Dendritic cell treated with granulocyte-macrophage colony-stimulating factor and Interleukin-4, amounts not matched to agents 40 ng/mL and 50 ng/mL, for 4 days (primary cell): ENCODE results near the gene MMP28.

Experiments
- H3K27ac Mint-ChIP-seq: one replicate; pipeline ENCODE4 v1.8.0; 2022; ENCODE audit warnings: mild to moderate bottlenecking, mixed read lengths
- H3K27me3 Mint-ChIP-seq: one replicate; pipeline ENCODE4 v1.8.0; 2022; ENCODE audit warnings: mild to moderate bottlenecking, mixed read lengths
- H3K36me3 Mint-ChIP-seq: one replicate; pipeline ENCODE4 v1.8.0; 2022; ENCODE audit warnings: low read depth, mixed read lengths
- H3K4me1 Mint-ChIP-seq: one replicate; pipeline ENCODE4 v1.8.0; 2022; ENCODE audit warnings: low read depth, mixed read lengths
- H3K4me3 Mint-ChIP-seq: one replicate; pipeline ENCODE4 v1.8.0; 2022; ENCODE audit warnings: mild to moderate bottlenecking, moderate library complexity, mixed read lengths
- H3K9me3 Mint-ChIP-seq: one replicate; pipeline ENCODE4 v1.8.0; 2022; ENCODE audit warnings: mixed read lengths
- intact Hi-C: fragments of 100-400 bp; cut with micrococcal nuclease; formaldehyde crosslinking; loops from one replicate; pipeline ENCODE4 v1.15.0; 2022

MMP28 gene

DNA sequence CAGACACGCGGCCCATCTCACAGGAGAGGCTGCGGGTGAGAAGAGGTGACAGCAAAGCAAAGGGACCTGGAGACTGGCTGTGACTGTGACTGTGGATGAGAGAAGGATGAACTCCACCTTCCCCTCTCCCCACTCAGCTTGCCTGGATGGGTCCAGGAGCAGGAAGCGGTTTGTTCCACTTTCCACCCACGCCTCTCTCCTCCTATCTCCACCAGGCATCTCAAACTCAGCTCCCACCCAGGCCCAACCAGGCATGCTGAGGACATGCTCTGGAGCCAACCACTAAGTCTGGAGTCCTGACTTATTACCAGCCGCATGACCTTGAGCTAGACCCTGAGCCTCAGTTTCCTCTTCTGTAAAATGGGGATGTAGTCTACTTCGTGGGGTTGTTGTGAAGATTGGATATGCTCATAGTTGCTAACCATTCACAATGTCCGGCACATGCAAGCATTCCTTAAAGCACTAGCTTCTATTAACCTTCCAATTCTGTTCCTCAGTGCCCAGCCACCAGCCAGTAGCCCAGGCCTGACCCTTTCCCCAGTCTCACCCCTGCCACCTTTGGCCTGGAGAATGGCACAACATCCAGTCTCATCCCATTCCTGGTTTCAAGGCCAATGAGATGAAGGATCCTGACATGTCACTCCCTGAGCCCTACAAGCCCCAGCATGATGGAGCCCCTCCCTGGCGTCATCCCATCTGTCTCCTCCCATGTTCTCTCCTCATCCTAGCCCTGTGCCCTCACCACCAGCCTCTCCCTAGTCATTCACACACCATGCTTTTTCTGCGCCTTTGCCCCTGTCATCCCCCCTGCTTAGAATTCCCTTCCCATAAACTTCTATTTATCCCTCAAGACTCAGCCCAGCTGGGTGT, 44.7 kb downstream of the MMP28 start:
- Mint-ChIP-seq H3K27me3 (peaks cover 60% of the 10 kb centered on the region), H3K27ac (no peak overlapping the region), H3K36me3 (no peaks in the 10 kb centered on the region), H3K9me3 (no peaks in the 10 kb centered on the region), H3K4me1 (peaks cover 37% of the 10 kb centered on the region), H3K4me3 (no peak overlapping the region)
- intact Hi-C loops: no loop called here

GRCh38 chr17:35749560-35750412, 45.7 kb downstream of the MMP28 start:
- Mint-ChIP-seq H3K9me3 (no peaks in the 10 kb centered on the region), H3K36me3 (no peaks in the 10 kb centered on the region), H3K27me3 (peaks cover 60% of the 10 kb centered on the region), H3K4me3 (peak overlapping the region; percentile 13), H3K27ac (no peak overlapping the region), H3K4me1 (peaks cover 30% of the 10 kb centered on the region)
- intact Hi-C loops: loop anchor here (5.0 to 10.0 kb wide), 2 partner anchors 212 to 435 kb away; partner anchors contain the start of gene SLFN12L

DNA sequence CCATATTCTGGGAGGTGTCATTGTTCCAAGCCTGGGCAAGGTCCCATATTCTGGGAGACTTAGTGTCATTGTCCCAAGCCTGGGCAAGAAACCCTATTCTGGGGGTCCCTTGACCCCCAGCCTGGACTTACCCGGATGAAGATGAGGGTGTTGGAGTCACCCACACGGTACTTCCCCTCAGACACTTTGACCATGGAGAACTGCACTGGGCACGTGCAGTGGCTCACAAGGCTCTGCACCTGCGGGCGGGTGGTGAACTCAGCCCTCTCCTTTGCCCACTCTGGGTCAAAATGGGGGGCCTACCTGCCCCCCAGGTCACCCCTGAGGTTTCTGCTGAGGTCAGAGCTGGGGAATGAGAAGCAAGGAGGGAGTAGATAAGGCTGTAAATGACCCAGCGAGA, 46.5 kb downstream of the MMP28 start:
- peaks cover 27% of the 10 kb centered on the region for H3K4me1 Mint-ChIP-seq
- H3K27ac Mint-ChIP-seq: no peak overlapping the region

DNA sequence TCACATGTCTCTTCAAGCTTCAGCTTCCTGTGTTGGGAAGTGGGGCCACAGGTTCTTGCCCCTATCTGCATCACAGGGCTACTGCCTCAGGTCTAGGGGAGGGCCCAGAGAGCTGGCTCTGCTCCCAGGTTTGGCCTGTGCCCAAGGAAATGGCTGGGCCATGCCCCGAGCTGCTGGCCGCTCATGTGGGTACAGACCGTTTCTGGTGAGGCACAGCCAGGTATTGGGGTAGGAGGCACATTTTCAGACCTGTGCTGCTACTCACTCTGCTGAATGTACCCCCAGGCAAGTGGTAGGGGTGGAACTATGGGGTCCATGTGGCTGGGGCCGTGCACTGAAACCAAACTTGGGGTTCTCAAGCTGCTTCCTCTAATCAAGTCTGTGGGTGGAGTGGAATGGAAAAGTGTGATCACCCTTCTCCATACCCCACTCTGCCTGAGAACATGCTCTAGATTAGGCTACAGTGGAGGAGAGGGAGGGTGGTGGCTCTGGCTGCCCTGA, 47.0 kb downstream of the MMP28 start:
- peaks cover 27% of the 10 kb centered on the region for H3K4me1 Mint-ChIP-seq
- H3K27ac Mint-ChIP-seq: no peak overlapping the region

More for the DNA sequence above, 46.5 kb downstream of the MMP28 start:
- Mint-ChIP-seq H3K27me3 (peaks cover 60% of the 10 kb centered on the region), H3K36me3 (no peaks in the 10 kb centered on the region), H3K4me3 (no peak overlapping the region), H3K9me3 (no peaks in the 10 kb centered on the region)
- intact Hi-C loops: loop anchor here (5.0 to 10.0 kb wide), 2 partner anchors 212 to 434 kb away; partner anchors contain the start of gene SLFN12L

GRCh38 chr17:35747540-35748017, 47.9 kb downstream of the MMP28 start:
- no peak overlapping the region for H3K4me3 Mint-ChIP-seq
- H3K4me1 Mint-ChIP-seq: peaks cover 21% of the 10 kb centered on the region
- H3K27ac Mint-ChIP-seq: no peak overlapping the region
- H3K27me3 Mint-ChIP-seq: peaks cover 57% of the 10 kb centered on the region
- no peaks in the 10 kb centered on the region for H3K36me3 Mint-ChIP-seq
- intact Hi-C loops: loop anchor here (1.0 to 10.0 kb wide), 3 partner anchors 134 to 433 kb away; partner anchors contain the start of gene SLFN12L
- H3K9me3 Mint-ChIP-seq: no peaks in the 10 kb centered on the region

More for the DNA sequence above, 47.0 kb downstream of the MMP28 start:
- Mint-ChIP-seq H3K9me3 (no peaks in the 10 kb centered on the region), H3K27me3 (peaks cover 60% of the 10 kb centered on the region), H3K4me3 (no peak overlapping the region), H3K36me3 (no peaks in the 10 kb centered on the region)
- intact Hi-C loops: loop anchor here (5.0 to 10.0 kb wide), 2 partner anchors 211 to 434 kb away; partner anchors contain the start of gene SLFN12L

DNA sequence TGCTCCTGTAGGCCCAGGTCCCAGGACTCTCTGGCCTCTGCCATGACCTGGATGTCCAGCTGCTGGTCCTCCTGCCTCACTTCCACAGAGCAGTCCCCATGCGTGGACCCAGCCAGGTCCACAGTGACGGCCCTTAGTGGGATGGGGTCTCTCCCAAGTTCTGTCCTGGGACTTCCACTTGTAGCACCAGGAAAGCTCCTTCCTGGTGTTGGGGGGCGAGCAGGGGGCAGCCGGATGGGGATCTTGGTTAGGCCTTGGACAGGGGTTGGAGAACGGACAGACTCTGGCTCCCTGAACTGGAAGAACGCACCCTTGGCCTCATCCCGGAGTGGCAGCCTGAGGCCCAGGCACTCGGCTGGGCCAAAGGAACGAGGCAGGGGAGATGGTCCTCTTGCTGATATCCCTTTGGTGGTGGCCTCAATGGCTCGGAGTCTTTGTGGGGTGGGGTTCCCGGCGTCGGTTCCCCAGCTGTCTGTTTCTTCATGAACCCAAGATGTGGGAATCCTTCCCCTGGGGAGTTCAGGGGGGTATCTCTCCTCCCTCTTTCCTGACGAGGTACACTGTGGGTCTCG, 49.6 kb downstream of the MMP28 start:
- Mint-ChIP-seq H3K9me3 (no peaks in the 10 kb centered on the region), H3K27ac (no peak overlapping the region), H3K27me3 (peaks cover 57% of the 10 kb centered on the region), H3K4me3 (no peak overlapping the region), H3K36me3 (no peaks in the 10 kb centered on the region), H3K4me1 (peaks cover 25% of the 10 kb centered on the region)
- intact Hi-C loops: loop anchor here (5.0 to 10.0 kb wide), 2 partner anchors 209 to 431 kb away; partner anchors contain the start of gene SLFN12L

DNA sequence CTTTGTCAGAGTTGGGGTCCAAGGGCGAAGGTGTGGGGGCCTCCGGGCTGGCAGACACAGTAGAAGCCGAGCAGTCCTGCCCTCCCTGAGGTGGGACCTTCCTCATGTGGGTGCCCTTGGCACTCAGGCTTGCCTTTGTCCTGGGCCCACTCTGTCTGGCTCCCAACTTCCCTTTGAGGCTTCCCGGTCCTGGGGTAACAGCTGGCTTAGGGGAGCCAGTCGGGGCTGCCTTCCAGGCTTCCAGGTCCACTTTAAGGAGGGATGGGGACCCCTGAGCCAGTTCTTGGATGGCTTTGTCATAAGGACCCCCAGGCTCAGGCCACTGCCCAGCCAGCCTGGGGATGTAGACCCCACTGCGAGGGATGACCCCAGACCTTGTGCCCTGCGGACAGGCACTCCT, 50.2 kb downstream of the MMP28 start:
- peaks cover 19% of the 10 kb centered on the region for H3K4me1 Mint-ChIP-seq
- H3K27ac Mint-ChIP-seq: no peak overlapping the region
- H3K9me3 Mint-ChIP-seq: no peaks in the 10 kb centered on the region
- H3K36me3 Mint-ChIP-seq: no peaks in the 10 kb centered on the region
- no peak overlapping the region for H3K4me3 Mint-ChIP-seq
- H3K27me3 Mint-ChIP-seq: peaks cover 57% of the 10 kb centered on the region
- intact Hi-C loops: loop anchor here (5.0 to 10.0 kb wide), 2 partner anchors 208 to 430 kb away; partner anchors contain the start of gene SLFN12L

DNA sequence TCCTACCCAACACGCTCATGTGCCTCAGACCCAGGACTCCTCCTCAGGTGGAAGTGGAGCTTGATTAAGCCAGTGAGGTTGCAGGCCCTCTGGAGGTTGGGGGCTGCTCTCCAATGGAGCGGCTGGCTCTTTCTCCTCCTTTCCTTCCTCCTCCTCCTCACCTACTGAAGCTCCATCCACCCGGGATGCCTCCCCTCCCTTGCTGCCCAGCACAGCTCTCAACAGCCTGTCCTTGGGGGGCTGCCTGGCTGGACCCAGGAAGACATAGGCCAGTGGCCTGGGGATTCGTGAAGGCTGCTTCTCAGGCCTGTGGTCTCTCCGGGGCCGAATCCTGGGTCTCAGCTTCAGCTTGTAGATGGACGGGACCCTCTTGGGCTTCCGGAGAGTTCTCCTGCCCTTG, 50.6 kb downstream of the MMP28 start:
- H3K4me3 Mint-ChIP-seq: no peak overlapping the region
- intact Hi-C loops: loop anchor here (5.0 to 10.0 kb wide), 2 partner anchors 208 to 430 kb away; partner anchors contain the start of gene SLFN12L
- peaks cover 57% of the 10 kb centered on the region for H3K27me3 Mint-ChIP-seq
- H3K9me3 Mint-ChIP-seq: no peaks in the 10 kb centered on the region
- peaks cover 15% of the 10 kb centered on the region for H3K4me1 Mint-ChIP-seq
- H3K27ac Mint-ChIP-seq: no peak overlapping the region
- H3K36me3 Mint-ChIP-seq: no peaks in the 10 kb centered on the region

- intact Hi-C loops: loop anchor here (10.0 kb wide), 1 partner anchor 429 kb away; no protein-coding TSS in a partner anchor
- no peak overlapping the region for H3K4me3 Mint-ChIP-seq
- H3K4me1 Mint-ChIP-seq: peaks cover 10% of the 10 kb centered on the region
- no peak overlapping the region for H3K27ac Mint-ChIP-seq
- no peaks in the 10 kb centered on the region for H3K9me3 Mint-ChIP-seq
- no peaks in the 10 kb centered on the region for H3K36me3 Mint-ChIP-seq
- H3K27me3 Mint-ChIP-seq: peaks cover 56% of the 10 kb centered on the region
These were observed 51.7 kb downstream of the MMP28 start for GRCh38 chr17:35743626-35744328.

DNA sequence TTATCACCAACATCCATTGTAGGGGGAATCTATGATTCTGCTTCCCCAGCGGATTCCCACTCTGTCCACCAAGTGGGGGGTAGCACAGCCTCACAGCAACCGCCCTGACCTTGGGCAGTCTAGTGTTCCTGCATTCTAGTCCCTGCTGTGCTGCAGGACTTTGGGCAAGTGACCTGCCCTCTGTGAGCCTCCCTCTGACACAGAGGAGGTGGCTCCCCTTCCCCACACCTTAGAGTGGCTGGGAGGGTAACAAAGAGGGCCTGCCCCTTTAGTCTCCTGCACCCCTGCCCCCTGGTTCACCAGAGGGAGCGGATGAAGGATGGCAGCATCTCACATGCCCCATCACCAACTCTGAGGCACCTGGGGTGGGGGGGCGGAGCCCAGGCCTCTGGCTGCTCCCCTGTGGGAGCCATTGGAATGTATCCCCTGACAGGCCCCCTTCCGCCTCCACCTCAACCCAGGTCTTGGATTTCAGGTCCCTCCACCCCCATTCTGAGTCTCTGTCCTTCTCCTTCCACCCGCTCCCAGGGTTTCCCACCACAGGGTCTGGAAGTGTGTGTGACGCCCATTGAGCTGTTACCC, 52.5 kb downstream of the MMP28 start:
- intact Hi-C loops: loop anchor here (10.0 kb wide), 1 partner anchor 428 kb away; no protein-coding TSS in a partner anchor
- Mint-ChIP-seq H3K9me3 (no peaks in the 10 kb centered on the region), H3K36me3 (no peaks in the 10 kb centered on the region), H3K4me3 (no peak overlapping the region), H3K27me3 (peaks cover 51% of the 10 kb centered on the region), H3K4me1 (peaks cover 5% of the 10 kb centered on the region), H3K27ac (no peak overlapping the region)

GRCh38 chr17:35742496-35742895, 52.9 kb downstream of the MMP28 start:
- H3K36me3 Mint-ChIP-seq: no peaks in the 10 kb centered on the region
- intact Hi-C loops: loop anchor here (10.0 kb wide), 1 partner anchor 428 kb away; no protein-coding TSS in a partner anchor
- H3K4me1 Mint-ChIP-seq: peaks cover 5% of the 10 kb centered on the region
- no peaks in the 10 kb centered on the region for H3K9me3 Mint-ChIP-seq
- H3K4me3 Mint-ChIP-seq: no peak overlapping the region
- no peak overlapping the region for H3K27ac Mint-ChIP-seq
- H3K27me3 Mint-ChIP-seq: peaks cover 50% of the 10 kb centered on the region
